HepG2 (cell line): ENCODE data around the gene SKA2. TPM values are rescaled to one million over a fixed set of nuclear protein-coding genes. Genes with fewer than 3 reads are reported as not detected.

Source experiments
- ATAC-seq: fragments of 200-7000 bp; cut with Tn5 transposase; 3 replicates; pipeline ENCODE4 v1.9.1; 2020; ENCODE audit warnings: mild to moderate bottlenecking, moderate library complexity
- BruUV-seq: library from RNA; stranded (reverse); fragments of 400-500 nt; replicated peaks from 2 replicates; lab custom pipeline; 2021; lab: Mats Ljungman, UMichigan
- CTCF ChIA-PET: fragments of 300-600 bp; formaldehyde crosslinking; extraction: SDS; loops from one replicate; lab custom pipeline; 2021; ENCODE audit warnings: low total read pairs, inconsistent platforms, low intra/inter-chr PET ratio; lab: Yijun Ruan, JAX
- POLR2A ChIA-PET: fragments of 350-600 bp; sonication (Branson Sonifier 250); formaldehyde crosslinking; loops from one replicate; lab custom pipeline; 2020; ENCODE audit warnings: antibody characterized with exemption, inconsistent platforms; lab: Yijun Ruan, JAX
- DNase-seq: peaks from one replicate; pipeline ENCODE4 v3.0.0-alpha.2; 2015; ENCODE audit warnings: low spot score
- FAIRE-seq: peaks from 3 replicates; lab custom pipeline; 2011; peaks lifted over from hg19 to GRCh38; lab: Jason Lieb, UNC
- H2AFZ ChIP-seq: one replicate; pipeline ENCODE4 v1.6.1; 2011; ENCODE audit warnings: low read length, inconsistent platforms
- H3K27ac ChIP-seq: fragments of 300-600 bp; 3 replicates; pipeline ENCODE4 v1.8.0; 2011; ENCODE audit warnings: mixed run types, mild to moderate bottlenecking, mixed read lengths, low read length, inconsistent platforms; ENCODE audit not compliant: insufficient read depth; ENCODE audit errors: extremely low read length
- H3K27me3 ChIP-seq, 2 experiments: fragments of 200-600 bp in 1 of 2; 2 replicates in 1 of 2; 3 replicates in 1 of 2; pipeline versions ENCODE4 v1.6.0 to v1.8.0; 2011; ENCODE audit warnings: low read length in 2 of 2, mild to moderate bottlenecking in 2 of 2, moderate library complexity in 2 of 2, inconsistent platforms in 1 of 2; ENCODE audit not compliant: insufficient read depth in 2 of 2, control insufficient read depth in 1 of 2
- H3K36me3 ChIP-seq, 2 experiments: fragments of 200-600 bp in 1 of 2; replicated peaks in 1 of 2; 2 replicates in 1 of 2; 3 replicates in 1 of 2; pipeline versions ENCODE4 v1.5.1 to v1.8.0; 2011; ENCODE audit warnings: low read length in 2 of 2, inconsistent platforms in 1 of 2; ENCODE audit not compliant: insufficient read depth in 2 of 2, control insufficient read depth in 1 of 2
- H3K4me1 ChIP-seq: 2 replicates; pipeline ENCODE4 v1.5.1; 2012; ENCODE audit warnings: low read length, inconsistent platforms; ENCODE audit not compliant: insufficient read depth
- H3K4me2 ChIP-seq: 2 replicates; pipeline ENCODE4 v1.6.0; 2011; ENCODE audit warnings: low read depth, low read length, inconsistent platforms
- H3K4me3 ChIP-seq, 3 experiments: fragments of 200-600 bp in 1 of 3; sonication (generic), shearing (Covaris generic) in 1 of 3; replicated peaks in 1 of 3; 2 replicates each; pipeline ENCODE4 v1.5.1; 2011 to 2016; ENCODE audit warnings: low read length in 3 of 3, inconsistent platforms in 2 of 3, low read depth in 2 of 3, mild to moderate bottlenecking in 2 of 3, control low read depth in 1 of 3, mixed read lengths in 1 of 3; ENCODE audit not compliant: insufficient read depth in 1 of 3
- H3K79me2 ChIP-seq: one replicate; pipeline ENCODE4 v1.6.1; 2011; ENCODE audit warnings: low read length, inconsistent platforms; ENCODE audit not compliant: insufficient read depth
- H3K9ac ChIP-seq: 2 replicates; pipeline ENCODE4 v1.6.0; 2011; ENCODE audit warnings: mild to moderate bottlenecking, low read depth, low read length, inconsistent platforms; ENCODE audit not compliant: insufficient read depth
- H3K9me3 ChIP-seq: 2 replicates; pipeline ENCODE4 v1.5.1; 2012; ENCODE audit warnings: mild to moderate bottlenecking, low read length
- H4K20me1 ChIP-seq: 2 replicates; pipeline ENCODE4 v1.6.0; 2011; ENCODE audit warnings: inconsistent platforms, mild to moderate bottlenecking, low read length, moderate library complexity; ENCODE audit not compliant: insufficient read depth
- ARID3A ChIP-seq: IDR thresholded peaks from 2 replicates; pipeline ENCODE4 v1.6.1; 2012; ENCODE audit warnings: low read depth, low read length, improper control_type of control experiment
- CC2D1A ChIP-seq: sonication (generic); formaldehyde crosslinking; IDR thresholded peaks from 2 replicates; pipeline ENCODE4 v1.8.1; 2023; ENCODE audit warnings: mild to moderate bottlenecking, missing genetic modification reagents
- CEBPB ChIP-seq: IDR thresholded peaks from 2 replicates; pipeline ENCODE4 v1.6.1; 2011; ENCODE audit warnings: low read depth, low read length, improper control_type of control experiment, borderline replicate concordance
- CHCHD3 ChIP-seq: sonication (generic); formaldehyde crosslinking; IDR thresholded peaks from 2 replicates; pipeline ENCODE4 v1.8.0; 2022; ENCODE audit warnings: mild to moderate bottlenecking, missing genetic modification reagents, moderate library complexity
- ETV5 ChIP-seq: IDR thresholded peaks from 2 replicates; pipeline ENCODE4 v1.6.1; 2018; ENCODE audit warnings: missing biosample characterization, missing genetic modification reagents, inconsistent platforms, borderline replicate concordance
- HINFP ChIP-seq: sonication (generic); formaldehyde crosslinking; IDR thresholded peaks from 2 replicates; pipeline ENCODE4 v1.4.0; 2020; ENCODE audit warnings: low read depth, mild to moderate bottlenecking, missing genetic modification reagents
- IRF1 ChIP-seq: sonication (generic); formaldehyde crosslinking; IDR thresholded peaks from 2 replicates; pipeline ENCODE4 v1.4.0; 2020; ENCODE audit warnings: low read depth, mild to moderate bottlenecking, missing genetic modification reagents
- IRF2 ChIP-seq: IDR thresholded peaks from 2 replicates; pipeline ENCODE4 v1.6.1; 2018; ENCODE audit warnings: missing genetic modification reagents, missing compliant biosample characterization
- PRDM15 ChIP-seq: sonication (generic); formaldehyde crosslinking; IDR thresholded peaks from 2 replicates; pipeline ENCODE4 v1.4.0; 2020; ENCODE audit warnings: missing genetic modification reagents
- RFXAP ChIP-seq: sonication (generic); formaldehyde crosslinking; IDR thresholded peaks from 2 replicates; pipeline ENCODE4 v1.4.0; 2020; ENCODE audit warnings: missing genetic modification reagents, borderline replicate concordance
- ZBTB39 ChIP-seq: sonication (generic); formaldehyde crosslinking; IDR thresholded peaks from 2 replicates; pipeline ENCODE4 v1.5.0; 2020; ENCODE audit warnings: missing genetic modification reagents
- WGBS: methylation state at CpG from one replicate; pipeline ENCODE4 v1.1.6; 2017; ENCODE audit warnings: low lambda C conversion rate; 5-methylcytosine and 5-hydroxymethylcytosine counted together
- in situ Hi-C: cut with HindIII; loops from 2 replicates; pipeline ENCODE4 v1.10.0; 2017; ENCODE audit warnings: low pct_unique_long_range_greater_than_20kb; ENCODE audit not compliant: extremely low pct_ligation_motif_present
- intact Hi-C: fragments of 100-400 bp; cut with micrococcal nuclease; formaldehyde crosslinking; loops from one replicate; pipeline ENCODE4 v1.10.0; 2022; ENCODE audit not compliant: unreplicated experiment
- polyA plus RNA-seq, 8 experiments: library from polyadenylated mRNA; depleted of rRNA in 3 of 8; stranded (reverse) in 7 of 8; unstranded in 1 of 8; fragments of >200 nt; fragmentation: Illumina TruSeq in 4 of 8; extraction: Trizol in 4 of 8; gene quantifications; 2 replicates each; pipeline versions ENCODE4 v1.2.1 to v1.2.3, GENCODE V29; 2011 to 2016; ENCODE audit warnings: low read depth in 4 of 8, missing spikeins in 1 of 8, mixed read lengths in 1 of 8; ENCODE audit not compliant: insufficient read depth in 1 of 8
- total RNA-seq, 5 experiments: library from RNA; depleted of rRNA; stranded (reverse); fragments of >200 nt; fragmentation: Illumina TruSeq; extraction: Trizol; gene quantifications; 2 replicates each; pipeline ENCODE4 v1.2.3, GENCODE V29; 2016; ENCODE audit warnings: low read depth in 1 of 5

SKA2 gene
- total and polyA plus RNA-seq, 2 of the 13 experiments (the other 11 are each of a cell fraction or from before 2014, with no cell fraction given): 18.6 to 91.8 TPM

GRCh38 chr17:59155439-59156177, 622 bp upstream of the SKA2 start, which contains the start of gene PRR11:
Gene PRR11 (plus strand): TSS chr17:59155746. CDS start chr17:59169753, 14,007 bp downstream.
- no TSS peak for BruUV-seq
- DNase-seq (peak; percentile 100), FAIRE-seq (peak; percentile 99), ATAC-seq (peak; percentile 94)
- peak within 1 kb of the TSS; percentile 90 for H3K9ac ChIP-seq
- peaks cover 88% of the 10 kb centered on the region for H3K79me2 ChIP-seq
- H4K20me1 ChIP-seq: no peaks in the 10 kb centered on the region; the same call in 1 of the 2 replicates
- no peaks in the 10 kb centered on the region; a peak in 1 of 5 replicates for H3K27me3 ChIP-seq
- H3K27ac ChIP-seq: peak within 1 kb of the TSS; percentile 95
- H2AFZ ChIP-seq: no peak within 1 kb of the TSS
- H3K9me3 ChIP-seq: no peaks in the 10 kb centered on the region
- WGBS: 2% methylated on average over 25 of the region's 25 CpGs
- intact Hi-C loops: loop anchor here (1.0 kb wide), 2 partner anchors 49 to 65 kb away; partner anchors contain the start of genes GDPD1 and TRIM37
- H3K36me3 ChIP-seq: no peaks in the 10 kb centered on the region; a peak in 1 of 5 replicates
- peak within 1 kb of the TSS; percentile 83 to 95 (median 89) for H3K4me3 ChIP-seq
- CTCF ChIA-PET: no interaction called here
- in situ Hi-C loops: no loop called here
- H3K4me1 ChIP-seq: peaks cover 60% of the 10 kb centered on the region
- peak within 1 kb of the TSS; percentile 79 for H3K4me2 ChIP-seq
- POLR2A ChIA-PET: interaction anchor here (0.7 to 2.7 kb wide), 17 partner anchors 8 to 881 kb away, joined by 3 to 21 read pairs (median 4); partner anchors contain the start of genes CLTC, GDPD1, RAD51C and SMG8
- TF ChIP-seq ARID3A (0 out of 2 replicates have a peak, but pooled peaks have one; percentile 2), CEBPB (peak; percentile 14; the same call in 1 of the 2 replicates), ZBTB39 (CRISPR knock-in tag) (0 out of 2 replicates have a peak, but pooled peaks have one; percentile 20), IRF2 (CRISPR knock-in tag) (peak; percentile 28; the same call in 1 of the 2 replicates), RFXAP (peak; percentile 89; the same call in 1 of the 2 replicates), ETV5 (CRISPR knock-in tag) (no peak), IRF1 (no peak), CC2D1A (CRISPR knock-in tag) (peak; percentile 96), PRDM15 (no peak), CHCHD3 (CRISPR knock-in tag) (peak; percentile 43; the same call in 1 of the 2 replicates), HINFP (CRISPR knock-in tag) (no peak)
